Mucosa of descending colon (tissue), 3 donors: Measurements from ENCODE around the gene ILK. TPM values are rescaled to one million over a fixed set of nuclear protein-coding genes. Genes with fewer than 3 reads are reported as not detected.
A peak's percentile ranks its signal among the peaks of the same experiment; 100 is the strongest.

Source experiments
- ATAC-seq: fragments of 200-7000 bp; cut with Tn5 transposase; one replicate; pipeline ENCODE4 v1.9.1; 2020; ENCODE audit warnings: mild to moderate bottlenecking, moderate library complexity
- DNase-seq, 3 donors: peaks; one replicate each; pipeline ENCODE4 v3.0.0-alpha.2; 2020
- H3K36me3 ChIP-seq: fragments of 200-600 bp; one replicate; pipeline ENCODE4 v1.8.0; 2021; ENCODE audit warnings: low read depth, mild to moderate bottlenecking
- H3K4me1 ChIP-seq: fragments of 200-600 bp; one replicate; pipeline ENCODE4 v1.8.0; 2021; ENCODE audit warnings: low read depth, mild to moderate bottlenecking
- H3K4me3 ChIP-seq: fragments of 200-600 bp; one replicate; pipeline ENCODE4 v1.8.0; 2021; ENCODE audit warnings: mild to moderate bottlenecking
- H3K9me3 ChIP-seq: fragments of 200-600 bp; one replicate; pipeline ENCODE4 v1.8.0; 2021; ENCODE audit warnings: mild to moderate bottlenecking
- intact Hi-C, 2 donors: fragments of 100-400 bp; cut with DNase I in 1 of 2; cut with micrococcal nuclease in 1 of 2; formaldehyde crosslinking; loops; one replicate each; pipeline versions ENCODE4 v1.11.0 to v1.11.1; 2022; cut with DNase I, micrococcal nuclease
- long read RNA-seq, 2 donors: library from polyadenylated mRNA; unstranded; transcript quantifications; one replicate each; pipeline ENCODE4 v2.0.0, GENCODE V29; 2019 to 2021
- total RNA-seq, 3 donors: library from RNA; stranded (reverse); fragmentation: NEBNext Ultra II Directional in 2 of 3; extraction: Animal tissue kit (Norgen Biotek cat#: 25700) in 2 of 3; gene quantifications; one replicate each; pipeline versions ENCODE4 v1.2.1 to v1.2.4, GENCODE V29; 2021 to 2023
- TF ChIP-seq, protein P1 (sequence below): fragments of 200-600 bp; IDR thresholded peaks from one replicate; pipeline ENCODE4 v1.8.0; 2022; ENCODE audit warnings: antibody characterized with exemption, mild to moderate bottlenecking
- donor health status: DM: no; HTN: no; CAD: no; lungs with moderate emphysema.
- donor health status: DM: no; HTN: no; CAD: no.
- donor health status: DM: no; HTN: yes; CAD: no.

ILK gene
- total RNA-seq, result 100 to 1,000 TPM; 113 to 323 (median 115) TPM
- long read RNA-seq, donor 1, transcript ILK-202 (12 exons, 2,074 nt), result minor isoform, 27 of 712 reads
- long read RNA-seq, donor 1, transcript ILK-215 (12 exons, 1,801 nt), result minor isoform, 6 of 712 reads
- long read RNA-seq, donor 1, transcript ILK-201 (13 exons, 1,802 nt), result minor isoform, 197 of 712 reads
- long read RNA-seq, donor 1, transcript ILK-203 (13 exons, 1,692 nt), result major isoform, 411 of 712 reads
- long read RNA-seq, donor 1, partial matches to known transcripts, result 28 of 712 reads
- long read RNA-seq, donor 1, other reads (novel, unspliced or antisense), result 40 of 712 reads
- long read RNA-seq, donor 2, transcript ILK-201 (13 exons, 1,802 nt), result minor isoform, 37 of 170 reads
- long read RNA-seq, donor 2, transcript ILK-203 (13 exons, 1,692 nt), result major isoform, 92 of 170 reads
- long read RNA-seq, donor 2, partial matches to known transcripts, result 6 of 170 reads
- long read RNA-seq, donor 2, other reads (novel, unspliced or antisense), result 26 of 170 reads

DNA sequence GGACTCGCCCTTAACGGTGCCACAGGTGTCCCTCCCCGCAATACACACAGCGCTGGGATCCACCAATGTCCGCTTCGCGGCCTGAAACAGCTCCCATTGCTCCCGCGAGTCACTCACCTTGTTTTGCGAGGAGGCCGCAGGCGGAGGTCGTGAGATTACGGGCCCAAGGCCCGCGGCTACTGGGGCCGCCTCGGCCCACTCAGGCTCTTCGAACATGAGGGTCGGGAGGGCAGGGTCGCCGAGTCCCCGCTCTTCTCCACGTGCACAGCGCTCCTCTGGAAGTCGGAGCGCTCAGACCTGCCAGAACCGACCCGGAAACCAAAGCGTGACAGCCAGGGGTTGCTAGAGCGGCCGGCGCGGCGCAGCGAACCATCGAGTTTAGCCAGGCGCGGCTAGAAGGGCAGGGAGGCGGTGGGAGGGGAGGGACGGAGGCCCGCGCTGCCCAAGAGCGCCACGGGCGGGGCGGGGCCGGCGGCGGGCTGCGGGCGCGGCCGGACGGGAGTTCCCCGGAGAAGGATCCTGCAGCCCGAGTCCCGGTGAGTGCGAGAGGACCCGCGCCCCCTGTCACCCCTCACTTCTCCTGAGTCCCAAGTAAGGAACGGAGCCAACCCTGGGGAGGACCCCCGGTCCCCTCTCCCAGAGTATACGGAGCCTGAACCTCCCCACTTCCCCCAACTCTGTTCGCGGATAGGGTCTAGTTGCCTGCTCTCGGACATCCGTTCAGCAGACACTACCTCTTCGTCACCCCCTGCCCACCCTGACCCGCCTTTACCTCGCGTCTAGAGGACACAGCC, at the start of gene ILK, which contains the start of gene RRP8:
Gene ILK (plus strand): TSS at position 488 of the 794 bp plus-strand sequence. CDS start 498 bp downstream, outside the sequence.
Gene RRP8 (minus strand): TSS at position 330 of the 794 bp plus-strand sequence. CDS start 114 bp downstream, at position 216.
- H3K4me1 ChIP-seq, result peaks cover 35% of the 10 kb centered on the region
- H3K36me3 ChIP-seq, result no peaks in the 10 kb centered on the region
- DNase-seq, result peak; percentile 92 to 97 (median 95)
- peak within 1 kb of the TSS; percentile 91 for H3K4me3 ChIP-seq
- ATAC-seq, result peak; percentile 95
- TF ChIP-seq, protein P1, sequence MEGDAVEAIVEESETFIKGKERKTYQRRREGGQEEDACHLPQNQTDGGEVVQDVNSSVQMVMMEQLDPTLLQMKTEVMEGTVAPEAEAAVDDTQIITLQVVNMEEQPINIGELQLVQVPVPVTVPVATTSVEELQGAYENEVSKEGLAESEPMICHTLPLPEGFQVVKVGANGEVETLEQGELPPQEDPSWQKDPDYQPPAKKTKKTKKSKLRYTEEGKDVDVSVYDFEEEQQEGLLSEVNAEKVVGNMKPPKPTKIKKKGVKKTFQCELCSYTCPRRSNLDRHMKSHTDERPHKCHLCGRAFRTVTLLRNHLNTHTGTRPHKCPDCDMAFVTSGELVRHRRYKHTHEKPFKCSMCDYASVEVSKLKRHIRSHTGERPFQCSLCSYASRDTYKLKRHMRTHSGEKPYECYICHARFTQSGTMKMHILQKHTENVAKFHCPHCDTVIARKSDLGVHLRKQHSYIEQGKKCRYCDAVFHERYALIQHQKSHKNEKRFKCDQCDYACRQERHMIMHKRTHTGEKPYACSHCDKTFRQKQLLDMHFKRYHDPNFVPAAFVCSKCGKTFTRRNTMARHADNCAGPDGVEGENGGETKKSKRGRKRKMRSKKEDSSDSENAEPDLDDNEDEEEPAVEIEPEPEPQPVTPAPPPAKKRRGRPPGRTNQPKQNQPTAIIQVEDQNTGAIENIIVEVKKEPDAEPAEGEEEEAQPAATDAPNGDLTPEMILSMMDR, result no peak
- H3K9me3 ChIP-seq, result no peaks in the 10 kb centered on the region
- intact Hi-C loops, result loop anchor here in 1 of 2 donors (10.0 kb wide), 1 partner anchor 81 kb away; the partner anchor contains the start of gene MRPL17

DNA sequence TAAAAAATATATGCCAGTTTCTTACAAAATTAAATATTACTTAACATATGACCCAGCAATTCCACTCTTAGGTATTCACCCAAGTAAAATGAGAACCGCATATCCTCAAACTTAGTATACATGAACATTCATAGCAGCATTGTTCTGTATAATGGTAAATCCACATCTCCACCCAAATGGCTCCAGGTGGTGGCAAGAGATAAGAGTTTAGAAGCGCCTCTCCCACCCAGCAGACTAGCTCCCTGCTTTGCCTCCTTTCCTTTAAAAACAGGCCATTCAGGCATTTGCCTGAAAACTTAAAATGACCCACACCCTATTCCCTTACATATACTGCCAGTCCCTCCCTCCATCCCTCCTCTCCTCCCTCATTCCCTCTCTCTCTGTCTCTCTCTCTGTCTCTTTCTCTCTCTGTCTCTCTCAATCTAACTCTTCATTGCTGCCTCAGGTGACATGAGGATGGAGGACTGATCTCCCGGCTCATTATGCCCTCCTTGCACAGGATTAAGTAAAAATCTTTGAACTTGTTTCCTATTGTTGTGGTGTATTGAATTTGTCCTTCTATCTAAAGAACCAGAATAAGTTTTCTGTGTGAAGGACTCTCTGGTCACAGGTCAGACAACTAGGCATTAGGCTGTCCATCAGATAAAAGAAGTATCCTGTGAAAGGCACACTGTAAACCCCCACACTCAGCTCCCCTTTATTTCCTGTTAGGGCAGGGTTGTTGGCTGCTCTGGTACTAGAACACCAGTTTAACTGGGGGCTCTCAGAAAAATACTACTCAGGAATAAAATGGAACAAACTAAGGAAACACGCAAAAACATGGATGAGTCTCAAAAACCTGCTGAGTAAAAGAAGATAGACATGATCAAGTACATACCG, 48.5 kb upstream of the ILK start:
- TF ChIP-seq, protein P1, result no peak
- Histone ChIP-seq H3K4me3 (no peak overlapping the region), H3K9me3 (no peaks in the 10 kb centered on the region), H3K4me1 (no peaks in the 10 kb centered on the region), H3K36me3 (no peaks in the 10 kb centered on the region)
- intact Hi-C loops, result no loop called here
- ATAC-seq (no peak), DNase-seq (no peak)

DNA sequence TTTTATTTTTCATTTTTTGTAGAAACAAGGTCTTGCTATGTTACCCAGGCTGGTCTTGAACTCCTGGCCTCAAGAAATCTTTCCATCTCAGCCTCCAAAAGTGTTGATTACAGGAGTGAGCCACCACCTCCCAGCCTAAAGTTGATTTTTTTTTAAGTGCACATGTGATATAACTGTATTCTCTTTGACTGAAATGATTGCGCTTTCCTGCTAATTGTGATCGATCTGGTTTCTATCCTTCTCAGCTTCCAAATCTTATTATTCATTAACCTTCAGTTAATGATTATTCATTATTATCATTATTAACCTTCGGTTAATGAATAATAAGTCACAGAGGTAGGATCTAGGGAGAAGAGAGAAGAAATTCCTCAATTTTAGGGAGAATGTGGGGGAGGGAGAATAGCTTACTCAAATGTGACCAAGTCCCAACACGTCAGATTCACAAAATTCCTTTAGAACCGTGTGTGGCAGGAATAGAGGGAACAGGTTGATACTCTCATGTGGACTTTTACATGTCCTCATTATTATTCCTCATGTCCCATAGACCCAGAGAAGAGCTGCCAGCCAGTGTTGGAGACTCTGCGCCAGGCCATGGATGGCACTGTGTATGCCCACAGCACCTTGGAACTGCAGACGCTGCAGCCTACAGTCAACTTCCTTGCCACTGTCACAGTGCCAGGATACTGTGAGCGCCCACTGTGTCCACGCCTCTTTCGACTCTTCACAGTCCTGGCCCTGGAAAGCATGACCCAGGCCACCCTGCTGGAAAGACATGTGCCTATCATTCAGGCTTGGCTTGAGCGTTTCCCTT, 47.2 kb upstream of the ILK start:
- ATAC-seq, result peak; percentile 7
- no peaks in the 10 kb centered on the region for H3K9me3 ChIP-seq
- no peaks in the 10 kb centered on the region for H3K36me3 ChIP-seq
- intact Hi-C loops, result no loop called here
- no peaks in the 10 kb centered on the region for H3K4me1 ChIP-seq
- TF ChIP-seq, protein P1, result no peak
- no peak for DNase-seq
- H3K4me3 ChIP-seq, result no peak overlapping the region

DNA sequence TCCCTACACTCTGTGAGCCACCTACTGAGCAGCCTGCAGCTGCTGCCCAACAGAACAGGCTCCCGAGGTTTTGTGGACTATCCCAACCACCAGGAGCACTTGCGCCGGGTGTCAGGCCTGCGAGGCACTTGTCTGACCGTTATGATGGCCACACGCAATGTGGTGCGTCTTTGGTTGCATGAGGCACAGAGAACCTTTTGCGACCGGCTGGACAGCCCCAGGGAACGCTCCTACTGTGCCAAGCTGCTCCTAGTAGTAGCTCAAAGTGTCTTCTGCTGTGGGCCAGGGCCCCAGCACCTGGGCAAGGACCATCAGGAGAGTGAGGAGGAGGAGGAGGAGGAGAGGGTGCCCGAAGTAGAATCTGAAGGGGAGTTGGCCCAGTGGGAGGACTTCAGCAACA, 46.5 kb upstream of the ILK start:
- ATAC-seq, result no peak
- no peaks in the 10 kb centered on the region for H3K9me3 ChIP-seq
- no peaks in the 10 kb centered on the region for H3K4me1 ChIP-seq
- DNase-seq, result no peak
- H3K4me3 ChIP-seq, result no peak overlapping the region
- H3K36me3 ChIP-seq, result no peaks in the 10 kb centered on the region
- intact Hi-C loops, result no loop called here
- TF ChIP-seq, protein P1, result no peak
